Measurements from ENCODE around the gene ABLIM3.

DNA sequence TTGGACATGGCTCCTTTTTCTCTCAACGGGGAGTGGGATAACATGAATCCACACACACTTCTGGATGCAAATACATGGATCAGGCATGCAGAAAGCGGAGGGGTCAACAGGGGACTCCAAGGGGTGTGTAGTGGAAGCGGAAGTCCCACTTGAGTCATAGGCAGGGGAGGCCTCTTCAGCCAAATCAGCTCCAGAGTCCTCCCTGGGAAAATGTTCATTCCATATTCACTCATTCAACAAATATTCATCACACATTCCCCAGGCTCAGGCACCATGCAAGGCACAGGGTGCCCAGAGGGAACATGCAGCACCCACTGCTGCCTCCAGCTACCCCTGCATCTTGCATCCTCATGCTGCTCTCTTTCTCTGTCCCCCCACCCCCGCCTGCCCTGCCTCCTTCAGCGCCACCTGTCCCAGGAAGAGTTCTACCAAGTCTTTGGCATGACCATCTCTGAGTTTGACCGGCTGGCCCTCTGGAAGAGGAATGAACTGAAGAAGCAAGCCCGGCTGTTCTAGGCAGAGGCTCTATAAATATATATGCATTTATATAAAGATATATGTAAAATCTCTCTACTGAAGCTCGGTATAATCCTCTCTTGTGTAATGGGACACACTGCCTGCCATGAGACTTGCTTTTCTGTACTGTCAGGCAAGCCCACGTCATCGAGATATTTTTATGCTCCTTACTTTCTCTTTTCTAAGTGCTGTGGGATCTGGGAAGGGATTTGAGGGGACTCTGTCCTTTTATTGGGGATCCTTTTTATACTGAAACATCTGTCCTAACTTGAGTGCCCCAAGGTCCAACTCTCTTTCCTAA, 116.8 kb downstream of the ABLIM3 start:
- TF ChIP-seq TCF12 (IDR thresholded peaks at IDR 0.05), result no peak
- TF ChIP-seq, protein P1, sequence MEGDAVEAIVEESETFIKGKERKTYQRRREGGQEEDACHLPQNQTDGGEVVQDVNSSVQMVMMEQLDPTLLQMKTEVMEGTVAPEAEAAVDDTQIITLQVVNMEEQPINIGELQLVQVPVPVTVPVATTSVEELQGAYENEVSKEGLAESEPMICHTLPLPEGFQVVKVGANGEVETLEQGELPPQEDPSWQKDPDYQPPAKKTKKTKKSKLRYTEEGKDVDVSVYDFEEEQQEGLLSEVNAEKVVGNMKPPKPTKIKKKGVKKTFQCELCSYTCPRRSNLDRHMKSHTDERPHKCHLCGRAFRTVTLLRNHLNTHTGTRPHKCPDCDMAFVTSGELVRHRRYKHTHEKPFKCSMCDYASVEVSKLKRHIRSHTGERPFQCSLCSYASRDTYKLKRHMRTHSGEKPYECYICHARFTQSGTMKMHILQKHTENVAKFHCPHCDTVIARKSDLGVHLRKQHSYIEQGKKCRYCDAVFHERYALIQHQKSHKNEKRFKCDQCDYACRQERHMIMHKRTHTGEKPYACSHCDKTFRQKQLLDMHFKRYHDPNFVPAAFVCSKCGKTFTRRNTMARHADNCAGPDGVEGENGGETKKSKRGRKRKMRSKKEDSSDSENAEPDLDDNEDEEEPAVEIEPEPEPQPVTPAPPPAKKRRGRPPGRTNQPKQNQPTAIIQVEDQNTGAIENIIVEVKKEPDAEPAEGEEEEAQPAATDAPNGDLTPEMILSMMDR (IDR thresholded peaks at IDR 0.05), result no peak
